ENCODE data around the gene SAMD4A.
A peak's percentile ranks its signal among the peaks of the same experiment; 100 is the strongest.

SAMD4A gene, protein sequence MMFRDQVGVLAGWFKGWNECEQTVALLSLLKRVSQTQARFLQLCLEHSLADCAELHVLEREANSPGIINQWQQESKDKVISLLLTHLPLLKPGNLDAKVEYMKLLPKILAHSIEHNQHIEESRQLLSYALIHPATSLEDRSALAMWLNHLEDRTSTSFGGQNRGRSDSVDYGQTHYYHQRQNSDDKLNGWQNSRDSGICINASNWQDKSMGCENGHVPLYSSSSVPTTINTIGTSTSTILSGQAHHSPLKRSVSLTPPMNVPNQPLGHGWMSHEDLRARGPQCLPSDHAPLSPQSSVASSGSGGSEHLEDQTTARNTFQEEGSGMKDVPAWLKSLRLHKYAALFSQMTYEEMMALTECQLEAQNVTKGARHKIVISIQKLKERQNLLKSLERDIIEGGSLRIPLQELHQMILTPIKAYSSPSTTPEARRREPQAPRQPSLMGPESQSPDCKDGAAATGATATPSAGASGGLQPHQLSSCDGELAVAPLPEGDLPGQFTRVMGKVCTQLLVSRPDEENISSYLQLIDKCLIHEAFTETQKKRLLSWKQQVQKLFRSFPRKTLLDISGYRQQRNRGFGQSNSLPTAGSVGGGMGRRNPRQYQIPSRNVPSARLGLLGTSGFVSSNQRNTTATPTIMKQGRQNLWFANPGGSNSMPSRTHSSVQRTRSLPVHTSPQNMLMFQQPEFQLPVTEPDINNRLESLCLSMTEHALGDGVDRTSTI

GRCh38 chr14:54566410-54567223, at the start of gene SAMD4A:
SAMD4A (plus strand) TSS chr14:54567128; CDS start chr14:54567917, 789 bp downstream.
- Mint-ChIP-seq H3K9me3 (no peaks in the 10 kb centered on the region), H3K27ac (peak within 1 kb of the TSS; percentile 69), H3K27me3 (peaks cover 49% of the 10 kb centered on the region), H3K4me1 (peaks cover 21% of the 10 kb centered on the region), H3K4me3 (peak within 1 kb of the TSS; percentile 89), H3K36me3 (no peaks in the 10 kb centered on the region)
- peak; percentile 72 for DNase-seq
- CTCF ChIA-PET: interaction anchor here (0.7 to 8.2 kb wide), 17 partner anchors 18 to 624 kb away, joined by 3 to 221 read pairs (median 4); no protein-coding TSS in a partner anchor

- H3K9me3 Mint-ChIP-seq: no peaks in the 10 kb centered on the region
- H3K27ac Mint-ChIP-seq: no peak overlapping the region
- H3K4me1 Mint-ChIP-seq: no peaks in the 10 kb centered on the region
- DNase-seq: no peak
- H3K36me3 Mint-ChIP-seq: peaks cover 22% of the 10 kb centered on the region
- no peaks in the 10 kb centered on the region for H3K27me3 Mint-ChIP-seq
- CTCF ChIA-PET: no interaction called here
- H3K4me3 Mint-ChIP-seq: no peak overlapping the region
Observed at GRCh38 chr14:54524410-54524809, 42.5 kb upstream of the SAMD4A start.

GRCh38 chr14:54528973-54529372, 38.0 kb upstream of the SAMD4A start:
- CTCF ChIA-PET: interaction anchor here (0.7 to 1.5 kb wide), 3 partner anchors 29 to 251 kb away, joined by 3 read pairs; no protein-coding TSS in a partner anchor
- H3K27me3 Mint-ChIP-seq: no peaks in the 10 kb centered on the region

DNA sequence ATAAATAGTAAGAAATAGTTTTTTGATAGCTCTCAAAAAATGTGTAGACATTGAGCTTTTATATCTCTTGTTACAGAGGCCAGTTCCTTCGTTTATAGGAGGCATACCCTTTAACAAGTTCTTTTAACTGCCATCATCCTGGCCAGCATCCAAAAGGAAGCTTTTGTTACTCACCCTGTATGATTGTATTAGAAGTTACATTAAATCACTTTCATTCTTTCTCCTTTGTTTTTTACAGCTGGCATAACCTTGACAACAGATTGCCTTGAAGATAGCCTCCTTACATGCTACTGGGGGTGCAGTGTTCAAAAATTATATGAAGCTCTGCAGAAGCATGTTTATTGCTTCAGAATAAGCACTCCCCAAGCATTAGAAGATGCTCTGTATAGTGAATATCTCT, 37.1 kb upstream of the SAMD4A start:
- H3K36me3 Mint-ChIP-seq: peaks cover 2% of the 10 kb centered on the region
- no peaks in the 10 kb centered on the region for H3K9me3 Mint-ChIP-seq
- H3K27me3 Mint-ChIP-seq: no peaks in the 10 kb centered on the region
- H3K4me1 Mint-ChIP-seq: peaks cover 3% of the 10 kb centered on the region
- H3K27ac Mint-ChIP-seq: no peak overlapping the region
- H3K4me3 Mint-ChIP-seq: no peak overlapping the region
- CTCF ChIA-PET: interaction anchor here (0.7 to 1.5 kb wide), 3 partner anchors 28 to 243 kb away, joined by 3 read pairs; no protein-coding TSS in a partner anchor
- no peak for DNase-seq

More at GRCh38 chr14:54528973-54529372, 38.0 kb upstream of the SAMD4A start:
- Mint-ChIP-seq H3K27ac (no peak overlapping the region), H3K4me3 (no peak overlapping the region), H3K36me3 (peaks cover 5% of the 10 kb centered on the region), H3K9me3 (no peaks in the 10 kb centered on the region), H3K4me1 (peaks cover 3% of the 10 kb centered on the region)
- DNase-seq: no peak

DNA sequence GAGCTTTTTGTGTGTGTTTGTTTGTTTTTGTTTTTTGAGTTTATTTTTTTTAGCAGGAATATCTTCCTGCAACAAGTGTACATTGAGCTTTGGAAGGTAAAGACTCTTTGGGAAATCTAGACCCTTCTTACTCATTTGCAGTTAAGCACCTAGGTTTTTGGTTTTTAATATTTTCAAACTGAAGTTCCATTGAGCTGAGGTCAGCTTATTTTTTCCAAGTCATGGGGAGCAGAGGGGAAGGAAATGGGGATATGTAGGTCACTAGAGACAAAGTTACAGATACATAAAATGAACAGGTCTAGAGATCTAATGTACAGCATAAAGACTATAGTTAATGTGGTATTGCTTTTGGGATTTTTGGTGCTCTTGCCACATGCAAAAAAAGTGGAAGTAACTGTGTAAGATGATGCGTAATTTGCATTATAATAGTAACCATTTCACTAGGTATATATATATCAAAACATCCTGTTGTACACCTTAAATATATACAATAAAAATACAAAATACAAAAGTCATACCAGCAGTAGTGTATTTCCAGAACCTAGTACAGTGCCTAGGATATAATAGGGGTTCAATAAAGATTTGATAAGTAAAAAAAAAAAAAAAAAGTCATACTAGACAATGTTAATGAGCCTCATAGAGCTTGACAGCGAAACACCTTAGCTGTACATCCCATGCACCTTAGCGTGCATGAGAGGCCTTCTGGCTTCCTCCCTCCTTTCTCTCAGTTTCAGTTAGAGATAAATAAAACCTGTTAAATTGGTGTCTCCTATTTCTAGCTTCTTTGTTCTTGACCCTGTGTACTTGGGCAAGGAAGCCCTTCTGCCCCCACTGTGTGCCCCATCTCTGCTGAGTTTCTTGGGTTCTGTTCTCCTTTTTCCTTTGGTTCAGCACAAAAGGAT, 34.6 kb upstream of the SAMD4A start:
- Mint-ChIP-seq H3K36me3 (no peaks in the 10 kb centered on the region), H3K4me1 (peaks cover 3% of the 10 kb centered on the region), H3K27ac (no peak overlapping the region), H3K4me3 (no peak overlapping the region), H3K27me3 (no peaks in the 10 kb centered on the region), H3K9me3 (no peaks in the 10 kb centered on the region)
- CTCF ChIA-PET: no interaction called here
- no peak for DNase-seq

DNA sequence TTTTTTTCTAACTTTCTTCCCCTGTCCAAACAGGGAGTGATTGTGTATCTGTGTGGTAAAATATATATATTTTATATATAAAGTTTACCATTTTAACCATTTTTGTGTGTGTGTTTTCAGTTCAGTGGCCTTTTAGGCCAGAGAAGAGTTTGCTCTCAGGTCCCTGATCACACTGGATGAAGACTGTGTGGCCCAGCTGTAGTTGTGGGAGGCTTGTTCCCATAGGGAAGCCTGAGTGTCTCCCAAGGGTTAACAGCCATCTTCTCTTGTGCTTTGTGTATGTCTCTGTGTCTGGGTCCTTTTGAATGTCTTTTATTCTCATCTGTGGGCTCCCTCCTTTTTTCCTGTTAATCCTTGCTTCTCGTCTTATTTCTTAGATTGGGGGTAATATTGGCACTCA, 33.8 kb upstream of the SAMD4A start:
- CTCF ChIA-PET: no interaction called here

GRCh38 chr14:54535126-54535525, 31.8 kb upstream of the SAMD4A start:
- Mint-ChIP-seq H3K36me3 (peaks cover 3% of the 10 kb centered on the region), H3K4me1 (peaks cover 3% of the 10 kb centered on the region), H3K27me3 (no peaks in the 10 kb centered on the region), H3K4me3 (no peak overlapping the region), H3K9me3 (no peaks in the 10 kb centered on the region), H3K27ac (no peak overlapping the region)
- CTCF ChIA-PET: no interaction called here
- DNase-seq: no peak

More for the DNA sequence above, 33.8 kb upstream of the SAMD4A start:
- peaks cover 3% of the 10 kb centered on the region for H3K4me1 Mint-ChIP-seq
- no peak overlapping the region for H3K4me3 Mint-ChIP-seq
- H3K9me3 Mint-ChIP-seq: no peaks in the 10 kb centered on the region
- peaks cover 2% of the 10 kb centered on the region for H3K36me3 Mint-ChIP-seq
- DNase-seq: no peak
- H3K27me3 Mint-ChIP-seq: no peaks in the 10 kb centered on the region
- H3K27ac Mint-ChIP-seq: no peak overlapping the region

DNA sequence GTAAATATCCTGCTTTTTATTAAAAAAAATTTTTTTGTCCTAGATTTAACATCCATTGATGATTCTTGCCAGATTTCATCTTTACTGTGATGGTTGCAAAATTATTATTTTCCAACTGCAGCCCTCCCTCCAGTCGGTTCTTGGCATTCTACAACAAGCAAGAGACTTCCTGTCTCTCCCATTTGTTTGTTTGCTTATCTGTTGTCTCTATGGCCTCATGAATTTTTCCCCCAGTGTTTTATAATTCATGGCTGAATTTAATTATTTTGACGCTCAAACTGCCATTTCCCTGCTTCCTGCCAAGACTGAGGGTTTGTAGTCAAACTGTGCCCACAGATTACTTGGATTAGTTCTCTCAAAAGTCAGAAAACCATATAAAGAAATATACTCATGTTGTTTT, 31.3 kb upstream of the SAMD4A start:
- Mint-ChIP-seq H3K9me3 (no peaks in the 10 kb centered on the region), H3K4me3 (no peak overlapping the region), H3K36me3 (peaks cover 3% of the 10 kb centered on the region), H3K27me3 (no peaks in the 10 kb centered on the region), H3K4me1 (peaks cover 3% of the 10 kb centered on the region), H3K27ac (no peak overlapping the region)
- CTCF ChIA-PET: no interaction called here
- DNase-seq: no peak

DNA sequence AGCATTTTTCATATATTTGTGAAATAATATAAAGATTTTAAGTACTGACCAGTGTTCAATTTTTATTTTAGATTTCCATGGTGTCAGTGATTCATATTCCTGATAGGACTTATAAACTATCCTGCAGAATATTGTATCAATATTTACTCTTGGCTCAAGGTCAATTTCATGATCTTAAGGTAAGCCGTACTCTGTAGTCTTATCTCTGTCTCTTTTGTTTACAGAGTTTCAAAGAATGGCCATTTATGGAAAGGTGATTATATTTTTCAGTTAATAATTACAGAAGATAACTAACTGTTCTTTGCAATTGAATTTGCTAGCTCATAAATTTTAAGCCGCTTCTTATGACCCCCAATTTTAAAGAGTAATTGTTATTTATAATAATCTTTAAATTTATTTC, 29.3 kb upstream of the SAMD4A start:
- no peak for DNase-seq
- Mint-ChIP-seq H3K27ac (no peak overlapping the region), H3K27me3 (no peaks in the 10 kb centered on the region), H3K9me3 (no peaks in the 10 kb centered on the region), H3K4me3 (no peak overlapping the region), H3K4me1 (peaks cover 2% of the 10 kb centered on the region), H3K36me3 (peaks cover 4% of the 10 kb centered on the region)
- CTCF ChIA-PET: no interaction called here

GRCh38 chr14:54538055-54538454, 28.9 kb upstream of the SAMD4A start:
- H3K9me3 Mint-ChIP-seq: no peaks in the 10 kb centered on the region
- CTCF ChIA-PET: no interaction called here

DNA sequence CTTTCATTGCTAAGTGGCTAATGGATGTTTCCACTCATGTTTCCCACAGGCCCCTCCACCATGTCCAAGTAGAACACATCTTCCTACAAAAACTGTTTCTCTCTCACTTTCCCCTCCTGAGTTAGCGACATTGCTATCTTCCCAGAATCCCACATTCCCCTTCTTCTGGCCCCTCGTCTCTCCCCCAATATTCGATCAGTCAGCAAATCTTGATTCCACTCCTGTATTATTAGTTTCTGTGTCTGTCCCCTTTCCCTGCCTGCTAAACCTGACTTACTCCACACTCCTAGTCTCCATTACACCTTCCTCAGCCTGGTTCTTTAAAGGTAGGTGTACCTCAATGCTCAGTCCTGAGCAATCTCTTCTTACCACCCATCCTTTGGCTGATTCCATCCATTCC, 19.3 kb upstream of the SAMD4A start:
- CTCF ChIA-PET: no interaction called here
- H3K4me3 Mint-ChIP-seq: no peak overlapping the region
- H3K27me3 Mint-ChIP-seq: peaks cover 5% of the 10 kb centered on the region
- no peaks in the 10 kb centered on the region for H3K36me3 Mint-ChIP-seq
- H3K9me3 Mint-ChIP-seq: no peaks in the 10 kb centered on the region
- H3K4me1 Mint-ChIP-seq: no peaks in the 10 kb centered on the region
- DNase-seq: no peak
- H3K27ac Mint-ChIP-seq: no peak overlapping the region

More at GRCh38 chr14:54538055-54538454, 28.9 kb upstream of the SAMD4A start:
- Mint-ChIP-seq H3K4me3 (no peak overlapping the region), H3K27me3 (no peaks in the 10 kb centered on the region), H3K4me1 (no peaks in the 10 kb centered on the region), H3K36me3 (peaks cover 4% of the 10 kb centered on the region), H3K27ac (no peak overlapping the region)
- DNase-seq: no peak

GRCh38 chr14:54548491-54548890, 18.4 kb upstream of the SAMD4A start:
- Mint-ChIP-seq H3K9me3 (no peaks in the 10 kb centered on the region), H3K27ac (no peak overlapping the region), H3K4me1 (no peaks in the 10 kb centered on the region), H3K27me3 (peaks cover 5% of the 10 kb centered on the region), H3K4me3 (no peak overlapping the region), H3K36me3 (no peaks in the 10 kb centered on the region)
- CTCF ChIA-PET: interaction anchor here (0.8 kb wide), 2 partner anchors 17 to 258 kb away, joined by 3 to 5 read pairs; no protein-coding TSS in a partner anchor
- DNase-seq: no peak

DNA sequence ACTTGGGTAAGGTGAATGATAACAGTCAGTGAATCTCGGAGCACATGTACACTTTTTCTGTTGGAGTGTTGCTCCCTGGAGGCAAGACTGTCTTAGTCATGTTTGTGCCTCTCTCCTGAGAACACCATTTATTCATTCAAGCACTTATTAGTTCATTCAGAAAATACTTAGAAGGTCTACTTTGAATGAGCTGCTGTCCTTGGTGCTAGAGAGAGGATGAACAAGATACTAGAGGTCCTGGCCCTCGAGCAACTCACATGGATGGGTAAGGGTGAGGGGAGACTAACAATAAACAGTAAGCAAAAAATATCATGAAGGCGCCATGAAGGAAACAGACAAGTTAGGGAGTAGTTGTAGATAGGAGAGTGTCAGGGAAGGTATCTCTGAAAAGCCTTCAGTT, 17.1 kb upstream of the SAMD4A start:
- no peaks in the 10 kb centered on the region for H3K36me3 Mint-ChIP-seq
- DNase-seq: no peak
- no peaks in the 10 kb centered on the region for H3K9me3 Mint-ChIP-seq
- no peaks in the 10 kb centered on the region for H3K4me1 Mint-ChIP-seq
- no peak overlapping the region for H3K27ac Mint-ChIP-seq
- no peak overlapping the region for H3K4me3 Mint-ChIP-seq
- H3K27me3 Mint-ChIP-seq: peaks cover 5% of the 10 kb centered on the region
- CTCF ChIA-PET: no interaction called here

All from activated naive CD4-positive, alpha-beta T cell treated with anti-CD3 and anti-CD28 coated beads, Interleukin-2, amount 10 ng/mL, durations not matched to agents 7 days and 5 days (primary cell).